GM12878 (cell line): ENCODE measurements around the gene SHISA3. TPM values are rescaled to one million over a fixed set of nuclear protein-coding genes. Genes with fewer than 3 reads are reported as not detected.

ENCODE experiments used
- ATAC-seq: fragments of 200-7000 bp; cut with Tn5 transposase; 3 replicates; pipeline ENCODE4 v1.9.1; 2020; ENCODE audit warnings: mild to moderate bottlenecking, moderate library complexity
- BruUV-seq: library from RNA; stranded (reverse); fragments of 400-500 nt; replicated peaks from 2 replicates; lab custom pipeline; 2021; lab: Mats Ljungman, UMichigan
- CTCF ChIA-PET: fragments of 300-600 bp; sonication (Branson Sonifier 250); formaldehyde crosslinking; extraction: SDS; loops from one replicate; lab custom pipeline; 2021; ENCODE audit warnings: inconsistent platforms; lab: Yijun Ruan, JAX
- POLR2A ChIA-PET: fragments of 350-600 bp; formaldehyde crosslinking; extraction: SDS; loops from one replicate; lab custom pipeline; 2021; ENCODE audit warnings: inconsistent platforms; lab: Charles Lee
- RAD21 ChIA-PET: fragments of 300-600 bp; sonication (Branson Sonifier 250); formaldehyde crosslinking; loops from one replicate; lab custom pipeline; 2023; ENCODE audit warnings: antibody characterized with exemption; ENCODE audit not compliant: unreplicated experiment; lab: Charles Lee
- SMC1A ChIA-PET: fragments of 300-600 bp; sonication (Branson Sonifier 250); formaldehyde crosslinking; loops from one replicate; lab custom pipeline; 2023; ENCODE audit not compliant: unreplicated experiment, uncharacterized antibody; lab: Charles Lee
- DNase-seq: peaks from one replicate; pipeline ENCODE4 v3.0.0-alpha.2; 2011; ENCODE audit warnings: low read depth, low spot score
- FAIRE-seq: peaks from 3 replicates; lab custom pipeline; 2011; peaks lifted over from hg19 to GRCh38; lab: Jason Lieb, UNC
- H2AFZ ChIP-seq: 2 replicates; pipeline ENCODE4 v1.6.0; 2011; ENCODE audit warnings: low read depth, low read length, control low read depth; ENCODE audit not compliant: control insufficient read depth
- H3K27ac ChIP-seq: 2 replicates; pipeline ENCODE4 v1.5.1; 2011; ENCODE audit warnings: control low read depth; ENCODE audit not compliant: control insufficient read depth, insufficient read depth
- H3K27me3 ChIP-seq, 2 experiments: replicated peaks in 1 of 2; 2 replicates each; pipeline versions ENCODE4 v1.6.0 to v1.6.1; 2011; ENCODE audit warnings: low read length in 1 of 2; ENCODE audit not compliant: control insufficient read depth in 2 of 2, insufficient read depth in 2 of 2
- H3K36me3 ChIP-seq, 2 experiments: 2 replicates each; pipeline ENCODE4 v1.5.1; 2011; ENCODE audit warnings: low read length in 1 of 2; ENCODE audit not compliant: control insufficient read depth in 2 of 2, insufficient read depth in 2 of 2
- H3K4me1 ChIP-seq: 2 replicates; pipeline ENCODE4 v1.6.1; 2011; ENCODE audit warnings: mild to moderate bottlenecking, low read length, moderate library complexity, mixed read lengths; ENCODE audit not compliant: control insufficient read depth, insufficient read depth
- H3K4me2 ChIP-seq: 2 replicates; pipeline ENCODE4 v1.6.0; 2011; ENCODE audit warnings: control low read depth; ENCODE audit not compliant: control insufficient read depth, insufficient read depth
- H3K4me3 ChIP-seq: fragments of 200-600 bp; sonication (generic); 2 replicates; pipeline ENCODE4 v1.5.1; 2016
- H3K79me2 ChIP-seq: 2 replicates; pipeline ENCODE4 v1.6.0; 2011; ENCODE audit warnings: low read length; ENCODE audit not compliant: control insufficient read depth, insufficient read depth
- H3K9ac ChIP-seq: 2 replicates; pipeline ENCODE4 v1.8.0; 2011; ENCODE audit warnings: low read length, control low read depth, mixed read lengths; ENCODE audit not compliant: control insufficient read depth, insufficient read depth
- H3K9me3 ChIP-seq: replicated peaks from 3 replicates; pipeline ENCODE4 v1.5.1; 2011; ENCODE audit warnings: mild to moderate bottlenecking, low read length; ENCODE audit not compliant: control insufficient read depth, insufficient read depth
- H4K20me1 ChIP-seq: 2 replicates; pipeline ENCODE4 v1.6.0; 2011; ENCODE audit not compliant: control insufficient read depth, insufficient read depth
- CTCF ChIP-seq, 3 experiments: IDR thresholded peaks in 2 of 3; conservative IDR thresholded peaks in 1 of 3; 2 replicates each; pipeline ENCODE4 v1.5.1; 2011; ENCODE audit warnings: low read depth in 3 of 3, low read length in 3 of 3, mild to moderate bottlenecking in 3 of 3, control low read depth in 2 of 3, moderate library complexity in 2 of 3, inconsistent platforms in 1 of 3, mixed read lengths in 1 of 3; ENCODE audit not compliant: control insufficient read depth in 2 of 3, insufficient read depth in 1 of 3; ENCODE audit errors: extremely low read depth in 1 of 3
- GATAD2B ChIP-seq: fragments of 450-650 bp; conservative IDR thresholded peaks from 2 replicates; pipeline ENCODE4 v1.6.1; 2017; ENCODE audit warnings: low read depth, mild to moderate bottlenecking, moderate library complexity
- PAX5 ChIP-seq: IDR thresholded peaks from 2 replicates; pipeline ENCODE4 v1.6.1; 2011; ENCODE audit warnings: low read depth, low read length, borderline replicate concordance
- RCOR1 ChIP-seq: conservative IDR thresholded peaks from 2 replicates; pipeline ENCODE4 v1.6.1; 2012; ENCODE audit warnings: low read depth, low read length, improper control_type of control experiment
- SPI1 ChIP-seq: IDR thresholded peaks from 2 replicates; pipeline ENCODE4 v1.6.1; 2011; ENCODE audit warnings: low read depth, mild to moderate bottlenecking, low read length, moderate library complexity, borderline replicate concordance; ENCODE audit not compliant: insufficient read depth
- WGBS: methylation state at CpG from one replicate; pipeline ENCODE4 v1.1.6; 2016; ENCODE audit warnings: low lambda C conversion rate; ENCODE audit not compliant: insufficient replicate concordance, insufficient coverage; ENCODE audit errors: missing lambda C conversion rate; 5-methylcytosine and 5-hydroxymethylcytosine counted together
- in situ Hi-C: fragments of 300-500 bp; cut with MboI; formaldehyde crosslinking; loops from 9 replicates; pipeline ENCODE4 v1.14.3; 2018; ENCODE audit warnings: mixed read lengths
- intact Hi-C: fragments of 100-400 bp; cut with micrococcal nuclease; formaldehyde crosslinking; loops from one replicate; pipeline ENCODE4 v1.14.2; 2022; ENCODE audit not compliant: unreplicated experiment
- polyA plus RNA-seq, 11 experiments: library from polyadenylated mRNA; depleted of rRNA in 4 of 11; unstranded in 6 of 11; stranded (reverse) in 5 of 11; fragments of >200 nt; fragmentation: Nextera tagmentation in 4 of 11; fragmentation: Illumina TruSeq in 1 of 11; extraction: Ambion mirVana in 4 of 11; extraction: Trizol in 1 of 11; gene quantifications; 1 replicate in 1 of 11; 2 replicates in 10 of 11; pipeline versions ENCODE4 v1.2.1 to v1.2.3, GENCODE V29; 2011 to 2016; ENCODE audit warnings: inconsistent platforms in 2 of 11, missing spikeins in 2 of 11, low read depth in 1 of 11
- total RNA-seq, 4 experiments: library from RNA; depleted of rRNA in 3 of 4; stranded (reverse); fragments of >200 nt in 3 of 4; fragmentation: Illumina TruSeq in 1 of 4; extraction: Trizol in 1 of 4; gene quantifications; 2 replicates each; pipeline versions ENCODE4 v1.2.1 to v1.2.3, GENCODE V29; 2013 to 2021

The SHISA3 gene
- total and polyA plus RNA-seq, 10 of the 15 experiments (the other 5 are each of a cell fraction or from before 2014, with no cell fraction given) = 0.03 to 7.2 (median 4.4) TPM

- in situ Hi-C loops = no loop called here
- intact Hi-C loops = loop anchor here (10.0 kb wide), 1 partner anchor 473 kb away; no protein-coding TSS in a partner anchor
- peaks cover 21% of the 10 kb centered on the region for H3K4me1 ChIP-seq
- no peaks in the 10 kb centered on the region for H3K79me2 ChIP-seq
- peaks cover 0 to 2% of the 10 kb centered on the region in 2 experiments; a peak in 2 of 4 replicates for H3K27me3 ChIP-seq
- BruUV-seq = no TSS peak
- POLR2A ChIA-PET = no interaction called here
- SMC1A ChIA-PET = no interaction called here
- no peak for ATAC-seq
- TF ChIP-seq CTCF (IDR thresholded peaks at IDR 0.05 in 2 of 3, conservative IDR thresholded peaks at IDR 0.05 in 1 of 3; ENCODE audit: control insufficient read depth in 2 of 3, extremely low read depth in 1 of 3, insufficient read depth in 1 of 3, low read depth in 3 of 3, low read length in 3 of 3) = no peak
- no peak for TF ChIP-seq PAX5
- TF ChIP-seq GATAD2B = no peak
- TF ChIP-seq, all 136 proteins: peak for 0
- Histone ChIP-seq H3K9ac (no peak overlapping the region), H3K9me3 (no peaks in the 10 kb centered on the region), H3K4me3 (no peak overlapping the region), H3K4me2 (no peak overlapping the region), H2AFZ (no peak overlapping the region), H3K36me3 (no peaks in the 10 kb centered on the region), H4K20me1 (no peaks in the 10 kb centered on the region), H3K27ac (no peak overlapping the region)
- CTCF ChIA-PET = interaction anchor here (1.3 kb wide), 1 partner anchor 112 kb away, joined by 3 read pairs; no protein-coding TSS in a partner anchor
- WGBS = 74% methylated on average over 5 of the region's 5 CpGs
- no peak for DNase-seq
- no peak for FAIRE-seq
- RAD21 ChIA-PET = no interaction called here
Measured at GRCh38 chr4:42391981-42392380, 5.3 kb upstream of the SHISA3 start.

DNA sequence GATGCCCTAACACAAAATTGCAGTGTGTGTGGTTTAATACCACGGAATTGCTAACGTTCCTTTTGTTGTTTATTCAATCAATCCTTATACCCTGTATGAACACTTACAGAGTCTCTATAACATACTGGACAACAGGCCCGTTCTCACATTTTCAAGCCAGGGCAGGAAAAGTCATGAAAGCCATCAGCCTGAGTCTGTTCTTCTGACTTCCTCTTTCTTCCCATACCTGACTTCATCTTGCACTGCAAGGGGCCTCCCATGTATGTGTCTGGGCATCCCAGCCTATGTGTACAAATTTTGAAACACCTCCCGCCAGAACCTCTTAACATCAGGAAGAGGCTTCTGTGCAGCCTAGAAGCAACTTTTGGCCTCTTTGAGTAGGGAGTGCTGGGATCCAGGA, 4.9 kb upstream of the SHISA3 start:
- no peak overlapping the region for H2AFZ ChIP-seq
- ChIA-PET POLR2A (no interaction called here), CTCF (no interaction called here), SMC1A (no interaction called here), RAD21 (no interaction called here)
- intact Hi-C loops (loop anchor here (10.0 kb wide), 1 partner anchor 472 kb away; no protein-coding TSS in a partner anchor), in situ Hi-C loops (no loop called here)
- H4K20me1 ChIP-seq = no peaks in the 10 kb centered on the region
- 69% methylated on average over 4 of the region's 4 CpGs for WGBS
- H3K9me3 ChIP-seq = no peaks in the 10 kb centered on the region
- BruUV-seq = no TSS peak
- H3K4me2 ChIP-seq = no peak overlapping the region
- FAIRE-seq = no peak
- TF ChIP-seq SPI1 (peak; percentile 79), RCOR1 (no peak)
- no peak overlapping the region for H3K4me3 ChIP-seq
- no peaks in the 10 kb centered on the region for H3K79me2 ChIP-seq
- H3K27ac ChIP-seq = no peak overlapping the region
- H3K27me3 ChIP-seq = peaks cover 0 to 2% of the 10 kb centered on the region in 2 experiments; a peak in 2 of 4 replicates
- H3K9ac ChIP-seq = no peak overlapping the region
- peaks cover 21% of the 10 kb centered on the region for H3K4me1 ChIP-seq
- no peak for ATAC-seq
- H3K36me3 ChIP-seq = no peaks in the 10 kb centered on the region
- DNase-seq = no peak
